Left cardiac atrium (tissue), 4 donors: ENCODE measurements around the gene NCS1. TPM values are rescaled to one million over a fixed set of nuclear protein-coding genes. Genes with fewer than 3 reads are reported as not detected.

ENCODE experiments used
- ATAC-seq, 2 donors: fragments of 200-7000 bp; cut with Tn5 transposase; one replicate each; pipeline ENCODE4 v1.9.1; 2020; ENCODE audit warnings: mild to moderate bottlenecking in 2 of 2, moderate library complexity in 2 of 2
- DNase-seq: peaks from one replicate; pipeline ENCODE4 v3.0.0-alpha.2; 2020
- intact Hi-C, 2 donors: fragments of 100-400 bp; cut with DNase I; formaldehyde crosslinking; loops; one replicate each; pipeline versions ENCODE4 v1.14.1 to v1.15.1; 2022 to 2023
- total RNA-seq, 2 donors: library from RNA; stranded (reverse); fragmentation: NEBNext Ultra II Directional; extraction: Animal tissue kit (Norgen Biotek cat#: 25700); gene quantifications; one replicate each; pipeline ENCODE4 v1.2.1, GENCODE V29; 2021
- donor health status: DM: no; HTN: yes; CAD: no.
- donor health status: DM: no; HTN: yes; CAD: no; lungs with severe emphysema.
- donor health status: DM: yes; HTN: yes; CAD: no.
- donor health status: Dilated cardiomyopathy.

Gene NCS1
- total RNA-seq, 2 donors from 2014 or later: 8.2 to 11.5 TPM

DNA sequence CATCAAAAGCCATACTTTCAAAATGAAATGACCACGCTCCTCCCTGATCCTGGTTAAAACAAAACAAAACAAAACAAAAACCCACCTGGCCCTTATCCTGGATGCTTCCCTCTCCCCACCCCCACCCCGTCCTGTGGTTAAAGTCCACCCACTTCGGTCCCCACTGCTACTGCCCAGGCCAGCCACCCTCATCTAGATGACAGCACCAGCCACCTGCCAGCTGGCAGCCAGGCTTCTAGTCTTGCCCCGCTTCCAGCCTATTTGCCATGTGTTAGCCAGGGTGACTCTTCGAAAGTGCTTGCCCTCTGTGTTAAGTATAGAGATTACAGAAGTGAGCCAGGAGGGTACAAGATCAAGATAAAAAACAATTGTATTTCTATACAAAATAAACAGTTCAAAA, 27.5 kb upstream of the NCS1 start:
- DNase-seq (no peak), ATAC-seq (peak; percentile 67 to 75)
- intact Hi-C loops: no loop called here

DNA sequence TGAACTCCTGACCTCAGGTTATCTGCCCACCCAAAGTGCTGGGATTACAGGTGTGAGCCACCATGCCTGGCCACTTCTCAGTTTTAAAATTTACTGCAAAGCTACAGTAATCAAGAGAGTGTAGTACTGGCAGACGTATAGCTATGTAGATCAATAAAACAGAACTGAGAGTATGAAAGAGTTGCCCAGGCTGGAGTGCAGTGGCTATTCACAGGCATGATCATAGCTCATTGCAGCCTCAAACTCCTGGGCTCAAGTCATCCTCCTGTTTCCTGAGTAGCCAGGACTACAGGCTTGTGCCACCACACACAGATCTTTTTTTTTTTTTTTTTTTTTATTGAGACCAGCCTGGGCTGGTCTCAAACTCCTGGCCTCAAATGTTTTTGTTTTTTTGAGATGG, 26.5 kb upstream of the NCS1 start:
- intact Hi-C loops: no loop called here
- no peak for ATAC-seq
- no peak for DNase-seq

DNA sequence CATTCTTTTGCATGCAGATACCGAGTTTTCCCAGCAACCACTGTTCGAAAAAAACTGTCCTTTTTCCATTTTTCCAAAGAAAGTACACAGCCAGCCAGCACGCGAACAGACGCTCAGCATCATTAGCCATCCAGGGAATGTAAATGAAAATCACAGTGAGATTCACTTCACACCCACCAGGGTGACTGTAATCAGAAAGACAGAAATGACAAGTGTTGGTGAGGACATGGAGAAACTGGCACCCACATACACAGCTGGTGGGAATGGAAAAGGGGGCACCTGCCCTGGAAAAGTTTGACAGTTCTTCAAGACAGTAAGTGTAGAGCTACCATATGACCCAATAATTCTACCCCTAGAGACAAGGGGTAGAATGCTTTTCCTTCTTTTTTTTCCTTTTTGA, 25.0 kb upstream of the NCS1 start:
- intact Hi-C loops: no loop called here
- DNase-seq (no peak), ATAC-seq (no peak)

DNA sequence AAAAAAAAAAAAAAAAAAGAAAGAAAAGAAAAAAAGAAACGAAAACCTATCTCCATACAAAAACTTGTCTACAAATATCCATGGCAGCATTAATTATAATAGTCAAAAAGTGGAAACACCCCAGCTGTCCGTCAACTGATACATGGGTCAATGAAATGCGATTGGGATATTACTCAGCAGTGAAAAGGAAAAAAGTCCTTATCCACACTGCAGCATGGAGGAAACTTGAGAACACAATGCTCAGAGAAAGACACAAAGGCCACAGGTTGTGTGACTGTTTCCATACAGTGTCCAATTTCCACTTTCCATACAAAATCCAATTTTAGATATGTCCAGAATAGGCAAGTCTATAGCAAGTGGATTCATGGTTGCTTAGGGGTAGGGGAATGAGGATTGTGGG, 24.3 kb upstream of the NCS1 start:
- ATAC-seq (no peak), DNase-seq (no peak)
- intact Hi-C loops: no loop called here

DNA sequence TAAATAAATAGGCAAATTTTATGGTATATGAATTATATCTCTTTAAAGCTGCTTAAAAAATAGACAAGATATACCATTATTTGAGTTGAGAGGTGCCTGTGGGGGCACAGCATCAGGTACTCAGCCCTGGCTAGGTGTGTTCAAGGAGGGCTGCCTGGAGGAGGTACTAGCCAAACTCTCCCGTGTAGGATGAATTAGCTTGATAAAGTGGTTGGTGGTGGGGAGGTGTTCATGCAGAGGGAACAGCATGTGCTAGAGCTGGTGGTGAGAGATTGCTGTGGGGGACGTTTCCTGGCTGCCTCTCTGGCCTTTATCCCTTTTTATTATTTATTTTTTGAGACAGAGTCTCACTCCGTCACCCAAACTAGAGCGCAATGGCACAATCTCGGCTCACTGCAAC, 23.2 kb upstream of the NCS1 start:
- intact Hi-C loops: no loop called here
- ATAC-seq (no peak), DNase-seq (no peak)

DNA sequence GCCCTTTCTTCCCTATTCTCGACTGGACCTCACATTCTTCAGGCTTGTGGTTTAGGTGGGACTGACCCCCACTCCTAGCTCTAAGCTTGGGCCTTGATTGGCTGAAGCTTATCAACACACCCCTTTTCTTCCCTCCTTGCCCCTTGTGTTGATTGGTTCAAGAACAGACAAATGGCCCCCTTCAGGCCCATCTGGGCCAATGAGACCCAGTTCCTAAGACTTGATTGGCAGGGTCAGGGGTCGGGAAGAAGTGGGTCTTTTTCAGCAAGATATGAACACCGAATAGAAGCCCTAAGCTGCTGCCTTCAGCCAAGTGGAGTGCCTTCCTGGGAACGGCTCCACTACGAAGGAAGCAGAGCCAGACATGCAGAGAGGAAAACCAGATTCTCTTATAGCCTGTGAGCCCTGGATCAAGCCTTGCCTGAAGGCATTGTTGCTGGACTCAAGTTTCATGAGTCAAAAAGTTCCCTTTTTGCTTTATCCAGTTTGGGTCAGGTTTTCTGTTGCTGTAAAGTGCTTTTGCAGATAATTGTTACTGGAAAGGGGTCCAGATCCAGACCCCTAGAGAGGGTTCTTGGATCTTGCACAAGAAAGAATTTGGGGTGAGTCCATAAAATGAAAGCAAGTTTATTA, 22.4 kb upstream of the NCS1 start:
- intact Hi-C loops: no loop called here
- no peak for ATAC-seq
- DNase-seq: no peak

DNA sequence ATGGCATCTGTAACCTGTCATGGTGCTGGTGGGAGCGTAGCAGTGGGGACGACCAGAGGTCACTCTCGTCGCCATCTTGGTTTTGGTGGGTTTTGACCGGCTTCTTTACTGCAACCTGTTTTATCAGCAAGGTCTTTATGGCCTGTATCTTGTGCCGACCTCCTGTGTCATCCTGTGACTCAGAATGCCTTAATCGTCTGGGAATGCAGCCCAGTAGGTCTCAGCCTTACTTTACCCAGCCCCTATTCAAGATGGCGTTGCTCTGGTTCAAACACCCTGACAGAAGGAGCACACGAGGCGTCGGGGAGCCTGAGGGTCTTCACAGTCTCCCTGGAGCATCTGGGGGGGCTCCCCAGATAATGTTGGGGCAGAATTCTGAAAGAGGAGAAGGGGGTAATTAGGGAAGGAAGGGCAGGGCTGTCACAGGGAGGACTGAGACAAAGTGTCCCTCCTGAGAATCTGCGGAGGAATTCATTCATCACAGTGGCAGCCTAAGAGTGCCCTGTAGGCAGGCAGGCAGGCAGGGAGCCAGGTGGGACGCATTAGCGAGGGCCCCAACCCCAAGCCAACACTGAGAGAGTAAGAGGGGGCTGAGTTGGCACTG, 21.3 kb upstream of the NCS1 start:
- DNase-seq: no peak
- ATAC-seq: no peak
- intact Hi-C loops: no loop called here

DNA sequence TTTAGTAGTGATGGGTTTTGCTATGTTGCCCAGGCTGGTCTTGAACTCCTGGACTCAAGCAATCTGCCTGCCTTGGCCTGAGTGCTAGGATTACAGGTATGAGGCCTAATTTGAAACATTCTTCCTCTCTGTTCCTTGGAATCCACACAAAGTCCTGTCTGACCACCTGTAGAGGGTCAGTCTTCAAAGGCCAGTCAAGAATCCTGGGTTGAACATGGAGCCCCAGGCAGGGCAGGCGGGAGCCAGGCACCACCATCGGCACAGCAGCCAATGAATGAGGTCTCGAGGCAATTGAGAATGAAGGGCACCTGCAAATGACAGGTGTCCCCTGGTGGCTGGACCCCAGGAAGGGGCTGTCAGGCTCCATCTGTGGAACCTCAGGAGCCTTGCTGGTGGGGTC, 17.4 kb upstream of the NCS1 start:
- ATAC-seq (no peak), DNase-seq (no peak)
- intact Hi-C loops: no loop called here

DNA sequence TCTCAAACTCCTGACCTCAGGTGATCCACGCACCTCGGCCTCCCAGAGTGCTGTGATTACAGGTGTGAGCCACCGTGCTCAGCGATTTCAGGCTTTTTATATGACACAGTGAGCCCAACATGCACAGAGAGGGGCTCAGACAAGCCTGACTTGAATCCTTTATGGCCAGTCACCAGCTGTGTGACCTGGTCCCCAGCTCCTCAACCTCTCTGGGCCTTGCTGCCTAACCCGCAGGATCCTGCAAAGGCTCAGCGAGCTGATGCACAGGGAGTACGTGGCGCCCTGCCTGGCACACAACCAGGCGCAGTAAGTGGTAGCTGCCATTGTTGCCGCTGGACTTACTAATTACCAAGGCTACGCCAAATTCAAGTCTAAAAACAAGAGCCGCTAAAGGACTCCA, 16.6 kb upstream of the NCS1 start:
- intact Hi-C loops: no loop called here
- ATAC-seq (no peak), DNase-seq (no peak)

DNA sequence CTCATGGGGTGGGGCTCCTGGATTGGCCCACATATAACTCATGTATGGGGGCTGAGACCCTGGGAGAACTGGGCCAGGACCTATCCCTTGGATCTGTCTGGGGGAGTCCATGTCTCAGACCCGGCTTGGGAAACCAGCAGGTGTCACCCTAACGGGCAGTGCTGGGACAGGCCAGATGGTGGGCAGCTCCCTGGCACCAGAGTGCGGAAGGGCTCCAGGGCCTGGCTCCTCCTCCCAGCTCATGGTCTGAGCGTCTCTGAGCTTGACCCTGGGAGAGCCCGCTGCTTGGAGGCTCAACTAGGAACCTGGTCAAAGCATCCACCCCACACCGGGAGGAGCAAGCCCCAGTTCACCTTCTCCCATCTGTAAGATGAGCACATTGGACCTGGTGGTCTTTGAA, 15.5 kb upstream of the NCS1 start:
- ATAC-seq: peak; percentile 62 to 78
- intact Hi-C loops: no loop called here
- no peak for DNase-seq

DNA sequence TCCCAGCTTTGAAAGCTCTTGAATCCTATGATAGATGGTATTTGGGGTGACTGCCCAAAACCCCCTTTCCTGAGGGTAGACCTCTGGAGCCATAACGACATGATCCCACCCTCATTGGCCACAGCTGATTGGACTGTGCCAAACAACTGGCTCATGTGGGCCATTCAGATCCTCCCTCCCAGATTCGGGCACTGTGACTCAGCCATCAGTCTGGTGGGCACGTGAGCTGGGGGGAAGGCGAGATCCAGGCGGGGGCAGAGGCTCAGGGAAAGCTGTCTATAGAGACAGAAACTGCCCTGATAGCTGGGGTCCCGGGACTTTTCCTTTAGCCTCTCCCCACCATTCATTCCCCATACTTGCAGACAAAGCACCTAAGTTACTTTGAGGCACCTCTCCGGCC, 15.1 kb upstream of the NCS1 start:
- no peak for ATAC-seq
- intact Hi-C loops: no loop called here
- no peak for DNase-seq

DNA sequence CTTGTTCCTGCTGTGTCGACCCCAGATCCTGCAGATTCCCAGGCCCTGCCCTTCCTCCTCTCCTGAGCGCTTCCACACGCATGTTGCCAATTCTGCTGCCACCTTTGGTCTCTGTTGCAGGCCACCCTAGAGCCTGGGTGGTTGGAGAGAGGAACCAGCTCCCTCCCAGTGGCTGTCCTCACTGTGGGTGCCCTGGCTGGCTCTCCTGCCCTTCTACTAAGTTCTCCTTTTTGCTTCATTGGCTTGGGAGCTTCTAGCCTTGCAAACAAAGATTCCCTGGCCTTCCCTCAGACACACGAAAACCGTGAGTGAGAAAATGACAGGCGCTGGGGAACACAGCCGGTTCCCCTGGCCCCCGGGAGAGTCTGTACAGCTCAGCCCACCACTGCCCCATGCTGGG, 14.2 kb upstream of the NCS1 start:
- DNase-seq (no peak), ATAC-seq (no peak)
- intact Hi-C loops: no loop called here

DNA sequence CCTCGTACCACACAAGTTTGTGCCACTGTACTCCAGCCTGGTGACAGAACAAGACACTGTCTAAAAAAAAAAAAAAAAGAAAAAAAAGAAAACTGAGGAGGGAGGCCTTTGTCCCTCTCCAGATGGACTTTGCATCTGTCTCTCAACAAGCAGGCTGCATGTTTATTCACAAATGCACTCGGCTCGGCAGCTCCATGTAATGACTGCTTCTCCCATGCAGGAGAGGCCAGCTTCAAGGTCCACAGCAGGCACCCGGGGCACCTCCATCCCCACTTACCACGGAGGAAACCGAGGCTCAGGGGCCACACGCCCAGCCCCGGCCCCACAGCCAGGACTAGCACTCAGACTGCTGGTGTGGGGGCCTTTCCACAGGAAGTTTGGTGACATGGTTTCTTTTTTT, 13.1 kb upstream of the NCS1 start:
- intact Hi-C loops: no loop called here
- no peak for ATAC-seq
- DNase-seq: no peak

DNA sequence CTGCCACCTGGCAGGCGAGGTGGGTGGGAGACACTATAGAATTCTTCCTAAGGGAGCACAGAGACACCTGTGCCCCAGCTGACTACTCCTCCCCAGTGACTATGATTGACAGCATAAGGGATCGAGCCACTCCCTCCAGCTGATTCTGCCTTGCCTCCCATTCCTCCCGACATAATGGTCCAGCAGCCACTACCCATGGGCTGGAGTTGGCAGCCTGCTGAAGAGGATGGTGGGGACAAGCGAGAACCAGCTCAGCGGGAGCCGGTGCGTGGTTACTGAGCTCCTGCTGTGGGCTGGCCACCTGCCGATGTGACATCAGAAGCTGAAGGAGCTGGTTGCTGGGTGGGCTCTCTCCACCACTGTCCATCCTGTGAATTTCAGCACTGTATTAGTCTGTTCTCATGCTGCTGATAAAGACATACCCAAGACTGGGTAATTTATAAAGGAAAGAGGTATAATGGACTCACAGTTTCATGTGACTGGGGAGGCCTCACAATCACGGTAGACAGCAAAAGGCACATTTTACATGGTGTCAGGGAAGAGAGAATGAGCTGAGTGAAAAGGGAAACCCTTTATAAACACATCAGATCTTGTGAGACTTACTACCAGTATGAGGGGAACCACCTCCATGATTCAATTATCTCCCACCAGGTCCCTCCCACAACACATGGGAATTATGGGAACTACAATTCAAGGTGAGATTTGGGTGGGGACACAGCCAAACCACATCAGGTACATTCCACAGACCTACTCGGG, 12.1 kb upstream of the NCS1 start:
- ATAC-seq (no peak), DNase-seq (no peak)
- intact Hi-C loops: no loop called here

DNA sequence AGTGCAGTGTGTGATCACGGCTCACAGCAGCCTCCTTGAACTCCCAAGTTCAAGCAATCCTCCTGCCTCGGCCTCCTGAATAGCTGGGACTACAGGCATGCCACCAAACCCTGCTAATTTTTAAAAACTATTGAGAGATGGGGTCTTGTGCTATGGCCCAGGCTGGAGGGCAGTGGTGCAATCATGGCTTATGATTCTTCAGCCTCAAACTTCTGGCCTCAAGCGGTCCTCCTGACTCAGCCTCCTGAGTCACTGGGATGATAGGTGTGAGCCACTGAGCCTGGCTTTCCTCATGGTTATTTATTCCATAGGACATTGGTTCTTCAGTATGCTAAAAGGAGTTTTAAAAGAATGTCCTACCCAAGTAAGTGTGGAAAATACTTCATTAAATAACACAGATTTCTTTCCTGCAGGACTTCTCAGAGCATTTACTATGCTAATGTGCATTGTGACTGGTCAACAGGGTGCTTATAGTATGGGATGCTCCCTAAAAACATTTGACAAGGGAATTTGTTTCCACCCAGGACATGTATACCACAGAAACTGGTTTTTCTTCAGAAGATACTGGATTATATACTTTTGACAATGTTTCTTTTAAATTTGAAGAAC, 11.2 kb upstream of the NCS1 start:
- ATAC-seq (no peak), DNase-seq (no peak)
- intact Hi-C loops: no loop called here

DNA sequence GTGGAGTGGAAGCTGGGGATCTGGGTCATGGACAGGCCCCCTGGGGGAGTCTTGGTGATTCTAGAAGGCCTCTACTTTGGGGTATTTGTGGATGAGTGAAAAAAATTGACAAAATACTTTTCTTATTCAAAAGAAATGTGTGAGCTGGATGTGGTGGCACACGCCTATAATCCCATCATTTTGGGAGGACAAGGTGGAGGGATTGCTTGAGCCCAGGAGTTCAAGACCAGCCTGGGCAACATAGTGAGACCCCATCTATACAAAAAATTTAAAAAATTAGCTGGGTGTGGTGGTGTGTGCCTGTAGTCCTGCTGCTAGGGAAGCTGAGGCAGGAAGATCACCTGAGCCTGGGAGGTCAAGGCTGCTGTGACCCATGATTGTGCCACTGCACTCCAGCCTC, 6.6 kb upstream of the NCS1 start:
- no peak for ATAC-seq
- DNase-seq: no peak
- intact Hi-C loops: no loop called here

DNA sequence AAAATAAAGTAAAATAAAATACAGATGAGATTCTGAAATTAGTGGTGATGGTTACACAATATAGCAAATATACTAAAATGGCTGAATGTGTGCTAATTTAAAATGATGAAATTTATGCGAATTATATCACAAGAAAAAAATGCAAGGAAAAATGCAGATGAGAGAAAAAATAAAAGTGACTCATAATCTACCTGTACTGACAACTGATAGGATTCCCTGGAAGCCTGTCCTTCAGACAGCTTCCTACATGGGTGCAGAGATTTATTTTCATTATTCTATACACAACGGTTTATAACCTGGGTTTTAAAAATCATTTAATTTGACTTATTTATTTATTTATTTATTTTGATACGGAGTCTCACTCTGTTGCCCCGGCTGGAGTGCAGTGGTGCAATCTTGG, 5.8 kb upstream of the NCS1 start:
- intact Hi-C loops: no loop called here
- ATAC-seq (no peak), DNase-seq (no peak)

DNA sequence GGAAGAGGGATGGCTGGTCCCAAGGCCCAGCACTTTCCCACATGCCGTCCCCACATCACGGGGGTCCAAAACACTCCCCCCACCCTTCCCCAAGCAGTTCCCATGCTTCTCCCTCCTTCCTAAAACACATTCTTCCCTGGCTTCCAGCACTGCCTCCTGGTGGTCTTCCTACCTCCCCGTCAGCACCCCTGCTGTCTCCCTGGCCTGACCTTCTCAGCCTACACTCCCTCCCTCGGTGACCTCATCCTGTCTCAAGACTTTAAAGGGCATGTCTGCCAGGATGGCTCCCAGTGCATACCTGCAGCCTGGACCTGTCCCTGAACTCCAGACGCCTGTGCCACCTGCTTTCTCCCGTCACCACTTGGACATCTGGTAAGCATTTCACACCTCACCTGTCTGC, 4.3 kb upstream of the NCS1 start:
- ATAC-seq (no peak), DNase-seq (no peak)
- intact Hi-C loops: no loop called here

DNA sequence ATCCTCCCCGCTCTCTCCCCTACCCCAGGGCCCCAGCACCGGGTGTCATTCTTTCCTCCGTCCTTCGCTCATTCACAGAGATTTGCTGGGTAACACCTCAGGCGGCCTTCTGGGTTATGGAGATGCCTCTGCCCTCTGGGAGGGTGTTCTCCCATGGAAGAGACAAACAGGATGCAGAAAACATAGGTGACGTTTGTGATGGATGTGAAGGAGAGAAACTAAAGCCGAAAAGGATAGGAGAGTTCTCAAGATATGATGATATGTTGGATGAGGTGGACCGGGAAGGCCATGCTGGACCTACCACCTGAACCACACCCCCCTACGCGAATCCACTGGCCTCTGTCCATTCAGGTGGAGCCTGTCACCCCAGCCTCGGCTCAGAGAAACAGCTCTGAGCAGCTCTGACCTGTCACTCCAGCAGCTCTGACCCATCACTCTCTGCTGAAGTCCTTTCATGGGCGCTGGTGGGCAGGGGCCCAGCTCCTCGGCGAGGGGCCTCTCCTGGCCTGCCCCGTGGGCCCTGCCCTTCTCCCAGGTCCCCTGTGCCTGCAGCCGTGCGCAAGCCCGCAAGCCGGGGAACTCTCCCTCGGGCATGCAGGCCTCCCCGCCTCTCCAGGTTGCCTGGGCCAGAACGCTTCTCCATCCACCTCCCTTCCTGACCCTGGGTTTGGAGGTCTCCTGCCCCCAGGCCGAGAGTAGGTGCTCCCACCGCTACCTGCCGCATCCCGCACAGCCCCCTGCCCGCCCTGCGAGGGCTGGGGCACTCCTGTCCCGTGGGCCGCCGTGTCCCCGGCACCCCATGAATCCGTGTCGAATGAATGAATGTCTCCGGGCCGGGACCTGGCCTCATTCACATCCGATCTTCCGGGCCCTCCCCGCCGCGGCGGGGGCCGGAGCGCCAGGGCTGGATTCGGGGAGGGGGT, 717 bp upstream of the NCS1 start:
- intact Hi-C loops: no loop called here
- DNase-seq (no peak), ATAC-seq (peak in 1 of 2 donors; percentile 6)
